NB4 (cell line): ENCODE measurements around the gene ADK.

Experiments
- DNase-seq: peaks from one replicate; pipeline ENCODE4 v3.0.0; 2010; ENCODE audit warnings: low read depth
- H3K4me3 ChIP-seq: one replicate; pipeline ENCODE4 v1.5.1; 2011; ENCODE audit warnings: mild to moderate bottlenecking, low read depth, low read length, moderate library complexity
- MYC ChIP-seq: IDR thresholded peaks from 2 replicates; pipeline ENCODE4 v1.6.1; 2011; ENCODE audit warnings: low read depth, low read length
- POLR2A ChIP-seq: IDR thresholded peaks from 2 replicates; pipeline ENCODE4 v1.6.1; 2011; ENCODE audit warnings: mild to moderate bottlenecking; ENCODE audit not compliant: insufficient read length; ENCODE audit errors: extremely low read depth
- TF ChIP-seq, protein P1 (sequence below): IDR thresholded peaks from one replicate; pipeline ENCODE4 v1.5.1; 2012; ENCODE audit warnings: low read depth, low read length
- TF ChIP-seq, protein P2 (sequence below): IDR thresholded peaks from 2 replicates; pipeline ENCODE4 v1.6.1; 2011; ENCODE audit warnings: low read depth, low read length

Gene ADK

DNA sequence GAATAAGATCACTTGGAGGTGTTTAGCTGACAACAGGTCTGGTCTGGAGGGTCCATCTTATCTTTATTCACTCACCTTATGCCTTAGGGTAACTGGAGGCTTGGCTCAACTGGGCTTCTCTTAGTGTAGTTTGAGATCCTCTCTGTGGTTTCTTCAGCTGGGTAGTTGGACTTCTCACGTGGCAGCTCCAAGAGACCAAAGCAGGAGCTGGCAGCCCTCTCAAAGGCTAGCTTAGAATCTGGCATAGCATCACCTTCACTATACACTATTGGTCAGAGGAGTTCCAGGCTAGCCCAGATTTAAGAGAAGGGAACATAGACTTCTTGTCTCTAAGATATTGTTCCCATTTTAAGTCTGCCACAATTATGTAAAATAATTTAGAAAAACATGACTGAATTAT lies 16.4 kb downstream of the ADK start:
- TF ChIP-seq, protein P1, sequence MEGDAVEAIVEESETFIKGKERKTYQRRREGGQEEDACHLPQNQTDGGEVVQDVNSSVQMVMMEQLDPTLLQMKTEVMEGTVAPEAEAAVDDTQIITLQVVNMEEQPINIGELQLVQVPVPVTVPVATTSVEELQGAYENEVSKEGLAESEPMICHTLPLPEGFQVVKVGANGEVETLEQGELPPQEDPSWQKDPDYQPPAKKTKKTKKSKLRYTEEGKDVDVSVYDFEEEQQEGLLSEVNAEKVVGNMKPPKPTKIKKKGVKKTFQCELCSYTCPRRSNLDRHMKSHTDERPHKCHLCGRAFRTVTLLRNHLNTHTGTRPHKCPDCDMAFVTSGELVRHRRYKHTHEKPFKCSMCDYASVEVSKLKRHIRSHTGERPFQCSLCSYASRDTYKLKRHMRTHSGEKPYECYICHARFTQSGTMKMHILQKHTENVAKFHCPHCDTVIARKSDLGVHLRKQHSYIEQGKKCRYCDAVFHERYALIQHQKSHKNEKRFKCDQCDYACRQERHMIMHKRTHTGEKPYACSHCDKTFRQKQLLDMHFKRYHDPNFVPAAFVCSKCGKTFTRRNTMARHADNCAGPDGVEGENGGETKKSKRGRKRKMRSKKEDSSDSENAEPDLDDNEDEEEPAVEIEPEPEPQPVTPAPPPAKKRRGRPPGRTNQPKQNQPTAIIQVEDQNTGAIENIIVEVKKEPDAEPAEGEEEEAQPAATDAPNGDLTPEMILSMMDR: no peak
- TF ChIP-seq, protein P2, sequence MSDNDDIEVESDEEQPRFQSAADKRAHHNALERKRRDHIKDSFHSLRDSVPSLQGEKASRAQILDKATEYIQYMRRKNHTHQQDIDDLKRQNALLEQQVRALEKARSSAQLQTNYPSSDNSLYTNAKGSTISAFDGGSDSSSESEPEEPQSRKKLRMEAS: no peak
- no peak for TF ChIP-seq MYC
- no peak overlapping the region for H3K4me3 ChIP-seq
- DNase-seq: peak; percentile 51

DNA sequence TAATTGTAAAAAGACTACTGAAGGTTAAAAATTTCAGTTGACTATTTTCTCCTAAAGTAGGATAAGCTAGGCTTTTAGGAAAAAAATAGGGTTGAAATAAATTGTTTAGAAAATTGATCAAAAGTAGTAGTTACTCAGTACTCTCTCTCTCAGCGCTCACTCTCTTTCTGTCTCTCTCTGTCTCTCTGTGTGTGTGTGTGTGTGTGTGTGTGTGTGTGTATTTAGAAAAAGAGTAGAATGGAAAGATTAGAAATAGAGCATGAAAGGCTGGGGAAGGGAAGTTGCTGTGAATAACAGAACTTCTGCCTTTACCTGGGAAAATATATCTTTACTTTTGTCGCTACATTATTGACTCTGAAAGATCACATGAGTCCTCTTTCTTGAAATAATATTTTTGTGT lies 20.6 kb downstream of the ADK start:
- DNase-seq: no peak
- H3K4me3 ChIP-seq: no peak overlapping the region
- TF ChIP-seq, protein P2: no peak
- TF ChIP-seq MYC (no peak), POLR2A (no peak)
- TF ChIP-seq, protein P1: no peak

DNA sequence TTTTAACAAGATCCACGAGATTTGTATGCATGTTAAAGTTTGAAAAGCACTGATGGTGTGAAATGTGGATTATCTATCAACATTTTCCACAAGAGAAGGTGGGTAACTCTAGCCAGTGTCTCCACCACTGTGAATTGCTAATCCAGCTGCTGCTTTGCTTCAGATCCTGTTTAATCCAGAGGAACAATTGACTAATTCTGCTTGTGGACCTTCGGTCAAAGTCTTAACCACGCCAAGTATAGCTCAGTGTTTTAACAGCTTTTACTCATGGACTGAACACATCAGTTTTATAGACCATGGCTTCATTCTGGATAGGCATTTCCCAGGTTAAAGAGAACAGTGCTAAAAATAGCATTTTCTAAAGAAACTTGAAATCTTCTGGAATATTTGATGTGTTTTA lies 23.5 kb downstream of the ADK start:
- H3K4me3 ChIP-seq: no peak overlapping the region
- TF ChIP-seq, protein P2: no peak
- TF ChIP-seq POLR2A: no peak
- DNase-seq: peak; percentile 29

DNA sequence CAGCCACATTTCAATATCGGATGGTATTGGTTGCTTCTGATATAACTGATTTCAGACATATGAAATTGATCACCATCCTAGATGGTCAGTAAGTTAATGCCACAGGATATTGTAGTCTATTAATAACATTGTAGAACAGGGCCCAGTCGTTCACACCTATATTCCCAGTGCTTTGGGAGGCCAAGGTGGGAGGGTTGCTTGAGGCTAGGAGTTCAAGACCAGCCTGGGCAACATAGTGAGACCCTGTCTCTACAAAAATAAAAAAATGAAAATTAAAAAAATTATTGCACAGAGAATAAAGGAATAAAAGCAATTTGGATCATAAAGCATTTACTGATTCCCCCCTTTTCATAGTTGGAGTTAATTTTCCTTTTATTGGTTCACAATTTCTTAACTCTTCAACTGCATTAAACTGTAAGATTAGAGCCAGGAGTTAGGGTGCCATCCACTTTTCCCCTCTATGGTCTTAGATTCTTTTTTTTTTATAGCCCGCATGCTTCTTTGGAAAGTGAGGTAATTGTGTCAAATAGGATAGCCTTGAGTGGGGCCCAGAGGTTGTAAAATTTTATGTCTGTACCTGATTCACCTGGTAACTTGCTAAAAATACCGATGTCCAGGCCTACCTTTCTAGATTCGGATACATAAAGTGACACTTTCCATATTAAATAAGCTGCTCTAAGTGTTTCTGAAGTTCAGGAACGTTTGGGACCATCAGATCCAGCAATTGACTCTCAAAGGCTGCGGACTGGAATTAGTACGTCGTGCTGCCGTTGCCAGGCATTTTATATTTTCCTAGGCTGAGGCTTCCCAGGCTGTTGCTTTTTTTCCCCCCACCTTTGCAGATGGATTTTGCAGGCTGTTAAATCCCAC lies 24.7 kb downstream of the ADK start:
- peak; percentile 15; the same call in 1 of the 2 replicates for TF ChIP-seq MYC
- TF ChIP-seq, protein P1: no peak
- TF ChIP-seq, protein P2: 0 out of 2 replicates have a peak, but pooled peaks have one; percentile 32
- no peak for TF ChIP-seq POLR2A
- DNase-seq: no peak
- peak overlapping the region; percentile 87 for H3K4me3 ChIP-seq

DNA sequence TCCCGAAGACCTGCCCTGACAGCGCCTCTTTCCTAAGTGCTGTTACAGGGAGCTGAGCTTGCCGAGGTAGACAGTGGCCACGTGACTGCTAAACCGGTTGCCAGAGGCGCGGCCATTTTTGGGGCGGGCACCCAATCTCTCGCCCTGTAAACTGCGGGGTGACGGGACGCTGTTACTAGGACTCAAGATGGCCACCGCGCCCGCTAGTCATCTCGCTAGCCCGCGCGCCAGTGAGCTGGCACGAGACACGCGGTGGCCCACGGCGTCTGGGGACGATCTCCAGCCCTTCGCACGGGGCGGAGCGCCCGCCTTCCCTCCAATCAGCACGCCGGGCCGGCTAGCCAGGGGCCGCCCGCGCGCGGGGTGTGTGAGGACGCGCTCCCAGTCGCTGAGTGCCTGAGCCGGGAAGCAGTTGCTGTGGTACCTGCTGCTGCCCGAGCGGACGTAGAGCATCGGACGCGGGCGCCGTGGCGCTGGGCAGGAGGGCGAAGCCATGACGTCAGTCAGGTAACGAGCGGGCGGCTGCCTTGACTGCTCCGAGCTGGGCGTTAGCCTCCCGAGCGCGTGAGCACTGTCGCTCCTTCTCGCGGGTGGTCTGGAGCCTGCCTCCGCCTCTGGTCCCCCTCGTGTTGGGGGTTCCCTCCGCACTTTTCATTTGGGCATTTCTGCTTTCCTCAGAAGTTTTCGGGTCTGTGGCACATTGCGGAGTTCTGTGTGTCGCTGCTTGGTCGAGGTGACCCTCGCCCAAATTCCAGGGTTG lies 25.5 kb downstream of the ADK start:
- peak; percentile 99 for DNase-seq
- TF ChIP-seq, protein P1: no peak
- TF ChIP-seq, protein P2: peak; percentile 98
- TF ChIP-seq POLR2A (peak; percentile 96), MYC (peak; percentile 98)
- peak overlapping the region; percentile 87 for H3K4me3 ChIP-seq

DNA sequence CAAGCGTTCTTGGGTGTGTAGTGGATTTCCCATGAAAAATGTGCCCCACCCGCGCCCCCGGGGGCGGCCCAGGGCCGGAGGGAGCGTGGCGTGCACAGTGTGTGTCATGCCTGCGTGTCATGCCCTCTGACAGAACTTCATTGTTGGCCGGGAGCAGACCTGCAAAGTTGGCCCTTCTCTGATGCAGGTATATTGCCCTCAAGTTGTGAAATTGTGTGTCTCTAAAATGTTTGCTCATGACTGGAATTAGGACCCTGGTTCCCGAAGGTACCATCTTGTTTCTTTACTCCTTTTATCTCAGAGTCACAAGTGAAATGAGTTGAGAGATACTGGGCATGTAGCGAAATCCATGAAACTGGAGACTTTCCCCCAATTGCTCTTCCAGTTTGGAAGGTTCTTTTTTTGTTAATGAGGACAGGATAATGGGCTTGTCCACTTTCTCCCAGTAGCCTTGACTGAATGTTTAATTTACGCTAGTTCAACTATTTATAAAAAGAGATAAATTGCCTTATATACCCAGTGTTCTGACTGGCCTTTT lies 26.2 kb downstream of the ADK start:
- peak overlapping the region; percentile 87 for H3K4me3 ChIP-seq
- no peak for TF ChIP-seq MYC
- peak; percentile 56 for DNase-seq
